Transverse colon (tissue), 4 donors: Measurements from ENCODE around the gene OR52N5. TPM values are rescaled to one million over a fixed set of nuclear protein-coding genes. Genes with fewer than 3 reads are reported as not detected.

Experiments
- DNase-seq: peaks from one replicate; pipeline ENCODE4 v3.0.0-alpha.2; 2019
- H3K27ac ChIP-seq, 4 donors: fragments of 200-600 bp; sonication (generic); 2 replicates each; pipeline ENCODE4 v1.5.1; 2016 to 2018; ENCODE audit warnings: inconsistent platforms in 4 of 4
- H3K27me3 ChIP-seq: fragments of 200-600 bp; sonication (generic); 2 replicates; pipeline ENCODE4 v1.5.1; 2017; ENCODE audit warnings: inconsistent platforms
- H3K36me3 ChIP-seq, 4 donors: fragments of 200-600 bp; sonication (generic); 2 replicates each; pipeline ENCODE4 v1.5.1; 2017 to 2019; ENCODE audit warnings: inconsistent platforms in 4 of 4
- H3K4me1 ChIP-seq, 4 donors: fragments of 200-600 bp; sonication (generic); 2 replicates each; pipeline ENCODE4 v1.5.1; 2017 to 2020; ENCODE audit warnings: inconsistent platforms in 4 of 4
- H3K4me3 ChIP-seq, 4 donors: fragments of 200-600 bp; sonication (generic); 1 replicate in 1 of 4; 2 replicates in 3 of 4; pipeline versions ENCODE4 v1.5.1 to v1.6.1; 2017 to 2019; ENCODE audit warnings: inconsistent platforms in 4 of 4
- H3K9me3 ChIP-seq, 2 donors: fragments of 200-600 bp; sonication (generic); 2 replicates each; pipeline ENCODE4 v1.5.1; 2017 to 2019; ENCODE audit warnings: inconsistent platforms in 2 of 2
- EP300 ChIP-seq: sonication (generic); formaldehyde crosslinking; IDR thresholded peaks from one replicate; pipeline ENCODE4 v1.6.1; 2017; ENCODE audit warnings: antibody characterized with exemption, low read depth
- POLR2A ChIP-seq: fragments of 450-650 bp; IDR thresholded peaks from one replicate; pipeline ENCODE4 v1.6.1; 2016; ENCODE audit warnings: antibody characterized with exemption, mild to moderate bottlenecking, moderate library complexity
- POLR2AphosphoS5 ChIP-seq, 3 donors: sonication (generic); formaldehyde crosslinking; IDR thresholded peaks; one replicate each; pipeline ENCODE4 v1.6.1; 2016; ENCODE audit warnings: antibody characterized with exemption in 3 of 3
- WGBS, 2 donors: methylation state at CpG; one replicate each; pipeline ENCODE4 v1.1.5; 2018; ENCODE audit warnings: low coverage in 1 of 2; 5-methylcytosine and 5-hydroxymethylcytosine counted together
- in situ Hi-C, 4 donors: fragments of 200-750 bp; cut with MboI; loops; one replicate each; pipeline versions ENCODE4 v1.15.0 to v1.15.1; 2017; ENCODE audit warnings: low sequenced_read_pairs in 3 of 4, low pct_ligation_motif_present in 1 of 4, low pct_unique_long_range_greater_than_20kb in 1 of 4
- intact Hi-C: fragments of 100-400 bp; cut with DNase I; formaldehyde crosslinking; loops from one replicate; pipeline ENCODE4 v1.15.1; 2023; ENCODE audit warnings: low total_unique reads
- total RNA-seq, 4 donors: library from RNA; depleted of rRNA; stranded (reverse); fragments of >200 nt; gene quantifications; one replicate each; pipeline ENCODE4 v1.1.0, GENCODE V29; 2016
- TF ChIP-seq, protein P1 (sequence below), 5 experiments: fragments of 200-600 bp in 3 of 5; fragments of 450-650 bp in 2 of 5; sonication (generic) in 3 of 5; IDR thresholded peaks; 1 replicate in 2 of 5; 2 replicates in 3 of 5; pipeline ENCODE4 v1.5.1; 2016 to 2017; ENCODE audit warnings: antibody characterized with exemption in 5 of 5, inconsistent platforms in 3 of 5, mild to moderate bottlenecking in 2 of 5, moderate library complexity in 1 of 5

Gene OR52N5
- total RNA-seq, 4 donors from 2014 or later: 1.1 TPM; not detected in 3

DNA sequence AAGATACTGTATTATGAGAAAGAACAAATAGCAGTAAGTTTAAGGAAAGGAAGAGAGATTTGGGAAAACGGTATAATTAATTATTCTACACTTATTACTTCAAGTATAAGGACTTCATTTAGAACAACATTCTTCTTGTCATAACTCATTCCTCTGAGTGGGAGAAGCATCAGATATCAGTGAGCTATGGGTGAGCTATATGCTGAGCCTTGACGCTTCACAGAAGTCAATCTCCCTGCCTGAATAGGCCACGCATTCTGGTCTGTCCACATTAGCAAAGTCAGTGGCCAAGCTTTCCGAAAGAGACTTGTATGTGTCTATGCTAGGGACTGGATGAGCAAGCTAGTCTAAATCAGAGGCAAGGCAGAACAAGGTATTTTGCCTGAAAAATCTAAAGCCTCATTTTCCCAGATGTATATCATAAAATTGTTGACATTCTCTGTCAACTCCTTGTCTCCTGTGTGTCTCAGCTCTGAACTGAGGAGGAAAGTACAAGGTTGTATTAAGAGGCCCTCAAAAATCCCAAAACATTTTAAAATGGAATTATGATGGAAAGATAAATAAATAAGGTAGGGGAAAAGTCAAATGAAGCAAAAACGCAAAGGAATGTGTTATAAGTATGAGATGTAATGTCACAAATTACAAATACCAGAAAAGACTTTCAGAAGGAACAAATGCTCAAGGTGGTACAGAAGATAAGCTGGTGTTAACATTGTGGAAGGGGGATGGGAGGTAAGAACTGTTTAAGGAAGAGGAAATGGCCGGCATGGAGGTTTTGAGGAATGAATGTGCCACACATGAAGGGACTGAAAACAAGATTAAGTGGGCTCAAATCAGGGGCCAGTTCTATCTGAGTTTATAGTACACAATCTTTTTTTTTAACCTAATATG is 27.0 kb upstream of the OR52N5 start:
- H3K36me3 ChIP-seq: no peaks in the 10 kb centered on the region
- no peak overlapping the region for H3K4me3 ChIP-seq
- no peaks in the 10 kb centered on the region for H3K9me3 ChIP-seq
- in situ Hi-C loops: loop anchor here in 3 of 4 donors (10.0 to 25.0 kb wide), 3 partner anchors 198 to 348 kb away; no protein-coding TSS in a partner anchor
- H3K27ac ChIP-seq: no peak overlapping the region
- H3K27me3 ChIP-seq: no peaks in the 10 kb centered on the region
- intact Hi-C loops: loop anchor here (5.0 kb wide), 1 partner anchor 323 kb away; the partner anchor contains the start of gene OR52D1
- 52 to 78% methylated on average over 3 to 6 of the region's 6 CpGs for WGBS, 2 donors
- peaks cover 0 to 11% (median 0%) of the 10 kb centered on the region in 4 donors for H3K4me1 ChIP-seq
- TF ChIP-seq POLR2A: no peak
- TF ChIP-seq POLR2AphosphoS5 (IDR thresholded peaks at IDR 0.05): no peak
- TF ChIP-seq EP300: no peak
- TF ChIP-seq, protein P1, sequence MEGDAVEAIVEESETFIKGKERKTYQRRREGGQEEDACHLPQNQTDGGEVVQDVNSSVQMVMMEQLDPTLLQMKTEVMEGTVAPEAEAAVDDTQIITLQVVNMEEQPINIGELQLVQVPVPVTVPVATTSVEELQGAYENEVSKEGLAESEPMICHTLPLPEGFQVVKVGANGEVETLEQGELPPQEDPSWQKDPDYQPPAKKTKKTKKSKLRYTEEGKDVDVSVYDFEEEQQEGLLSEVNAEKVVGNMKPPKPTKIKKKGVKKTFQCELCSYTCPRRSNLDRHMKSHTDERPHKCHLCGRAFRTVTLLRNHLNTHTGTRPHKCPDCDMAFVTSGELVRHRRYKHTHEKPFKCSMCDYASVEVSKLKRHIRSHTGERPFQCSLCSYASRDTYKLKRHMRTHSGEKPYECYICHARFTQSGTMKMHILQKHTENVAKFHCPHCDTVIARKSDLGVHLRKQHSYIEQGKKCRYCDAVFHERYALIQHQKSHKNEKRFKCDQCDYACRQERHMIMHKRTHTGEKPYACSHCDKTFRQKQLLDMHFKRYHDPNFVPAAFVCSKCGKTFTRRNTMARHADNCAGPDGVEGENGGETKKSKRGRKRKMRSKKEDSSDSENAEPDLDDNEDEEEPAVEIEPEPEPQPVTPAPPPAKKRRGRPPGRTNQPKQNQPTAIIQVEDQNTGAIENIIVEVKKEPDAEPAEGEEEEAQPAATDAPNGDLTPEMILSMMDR (IDR thresholded peaks at IDR 0.05): no peak
- no peak for DNase-seq

DNA sequence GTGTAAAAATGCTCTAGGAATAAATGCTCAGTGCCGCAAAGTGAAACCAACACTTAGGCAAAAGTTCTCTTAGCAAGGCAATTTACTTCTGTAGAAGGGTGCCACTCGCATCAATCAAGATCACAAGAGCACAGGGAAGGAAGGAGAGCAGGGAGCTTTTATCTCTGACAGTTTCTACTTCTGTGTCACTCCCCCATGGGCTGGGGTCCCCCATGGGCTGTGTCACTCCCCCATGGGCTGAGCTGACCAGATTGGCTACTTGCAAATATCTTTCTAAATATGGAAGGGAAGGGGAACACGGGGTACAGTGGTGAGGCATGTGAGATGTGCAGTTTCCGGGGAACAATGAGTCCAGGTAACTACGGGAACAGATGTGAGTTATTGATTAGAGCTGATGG is 26.0 kb upstream of the OR52N5 start:
- no peak for TF ChIP-seq EP300
- TF ChIP-seq, protein P1 (IDR thresholded peaks at IDR 0.05): no peak
- no peak for TF ChIP-seq POLR2AphosphoS5 (IDR thresholded peaks at IDR 0.05)
- no peaks in the 10 kb centered on the region for H3K36me3 ChIP-seq
- intact Hi-C loops (loop anchor here (5.0 kb wide), 1 partner anchor 322 kb away; the partner anchor contains the start of gene OR52D1), in situ Hi-C loops (loop anchor here in 3 of 4 donors (10.0 to 25.0 kb wide), 3 partner anchors 197 to 347 kb away; no protein-coding TSS in a partner anchor)
- no peak for DNase-seq
- H3K4me3 ChIP-seq: peak overlapping the region; percentile 15 to 49 (median 30)
- WGBS, 2 donors: 28 to 56% methylated on average over 1 to 5 of the region's 5 CpGs
- H3K27ac ChIP-seq: no peak overlapping the region
- H3K4me1 ChIP-seq: peaks cover 0 to 11% (median 0%) of the 10 kb centered on the region in 4 donors
- H3K27me3 ChIP-seq: no peaks in the 10 kb centered on the region
- H3K9me3 ChIP-seq: no peaks in the 10 kb centered on the region

DNA sequence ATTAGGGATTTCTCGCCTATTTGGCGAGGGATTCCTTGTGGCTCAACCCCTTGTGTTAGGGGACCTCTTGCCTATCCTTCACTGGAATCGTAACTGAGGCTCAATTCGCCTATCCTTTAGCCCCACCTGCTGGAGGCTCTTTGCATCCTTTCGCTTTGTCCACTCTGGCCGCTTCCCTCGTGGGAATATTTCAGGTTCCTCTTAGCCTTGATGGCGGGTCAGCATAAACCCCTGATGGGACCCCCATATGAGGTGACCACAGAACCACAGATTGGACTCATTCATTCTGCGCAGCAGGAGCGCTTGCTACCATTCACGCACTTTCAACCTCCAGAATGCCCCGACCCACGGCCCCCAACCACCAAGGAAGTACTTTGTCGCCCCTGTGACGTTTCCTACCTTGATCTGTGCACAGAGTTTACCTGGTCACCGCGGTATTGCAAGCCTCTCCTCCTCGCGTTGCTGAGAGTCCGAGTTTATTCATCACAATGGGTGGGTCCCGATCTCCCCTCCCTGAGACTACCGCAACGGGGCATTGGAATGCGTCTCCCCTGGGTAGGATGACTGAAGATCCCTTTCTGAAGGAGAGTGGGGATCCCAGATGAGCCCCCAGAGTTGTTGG is 25.5 kb upstream of the OR52N5 start, which contains the start of gene OR52N2:
Gene OR52N2, plus strand, starts transcription at position 425 of the 622 bp plus-strand sequence. CDS start 11,412 bp downstream, outside the sequence.
- in situ Hi-C loops (loop anchor here in 3 of 4 donors (10.0 to 25.0 kb wide), 3 partner anchors 196 to 346 kb away; no protein-coding TSS in a partner anchor), intact Hi-C loops (loop anchor here (5.0 kb wide), 1 partner anchor 321 kb away; the partner anchor contains the start of gene OR52D1)
- peak within 1 kb of the TSS; percentile 15 to 49 (median 30) for H3K4me3 ChIP-seq
- no peak within 1 kb of the TSS for H3K27ac ChIP-seq
- no peaks in the 10 kb centered on the region for H3K27me3 ChIP-seq
- DNase-seq: peak; percentile 73
- TF ChIP-seq, protein P1 (IDR thresholded peaks at IDR 0.05): peak; percentile 68 to 75 (median 75)
- no peak for TF ChIP-seq POLR2A
- WGBS, 2 donors: 5 to 10% methylated on average over 5 to 24 of the region's 24 CpGs
- H3K4me1 ChIP-seq: peaks cover 0 to 11% (median 0%) of the 10 kb centered on the region in 4 donors
- H3K9me3 ChIP-seq: no peaks in the 10 kb centered on the region
- H3K36me3 ChIP-seq: no peaks in the 10 kb centered on the region

DNA sequence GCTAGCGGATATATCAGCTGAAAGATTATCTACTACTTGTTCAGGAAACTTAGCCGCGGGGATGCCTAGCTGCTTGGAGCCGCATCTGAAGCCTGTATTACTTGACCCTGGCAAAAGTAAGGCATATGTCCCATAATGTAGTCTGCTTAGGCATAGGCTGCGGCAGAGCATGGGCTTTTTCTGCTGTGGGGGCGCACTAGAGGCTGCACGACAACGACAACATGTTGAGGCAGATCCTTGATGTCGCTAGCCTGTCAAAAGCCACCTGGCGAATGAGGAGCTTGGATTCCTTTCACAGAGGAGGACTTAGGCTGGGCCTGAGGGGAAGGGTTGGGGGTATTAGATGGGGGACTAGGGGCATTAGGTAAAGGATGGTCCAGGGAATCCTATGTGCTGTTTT is 24.4 kb upstream of the OR52N5 start:
- Histone ChIP-seq H3K4me1 (peaks cover 0 to 11% (median 0%) of the 10 kb centered on the region in 4 donors), H3K4me3 (no peak overlapping the region), H3K9me3 (no peaks in the 10 kb centered on the region), H3K27me3 (no peaks in the 10 kb centered on the region), H3K36me3 (no peaks in the 10 kb centered on the region), H3K27ac (no peak overlapping the region)
- TF ChIP-seq POLR2A (no peak), POLR2AphosphoS5 (IDR thresholded peaks at IDR 0.05) (no peak), EP300 (no peak)
- TF ChIP-seq, protein P1 (IDR thresholded peaks at IDR 0.05): no peak
- 78 to 100% methylated on average over 4 to 10 of the region's 10 CpGs for WGBS, 2 donors
- intact Hi-C loops (loop anchor here (5.0 kb wide), 1 partner anchor 320 kb away; the partner anchor contains the start of gene OR52D1), in situ Hi-C loops (loop anchor here in 3 of 4 donors (10.0 to 25.0 kb wide), 3 partner anchors 195 to 345 kb away; no protein-coding TSS in a partner anchor)
- DNase-seq: no peak
